IMR-90 (cell line): ENCODE data around the gene CENPF. TPM values are rescaled to one million over a fixed set of nuclear protein-coding genes. Genes with fewer than 3 reads are reported as not detected.
"Not testable (repeated sequence)": the region's sequence is repeated elsewhere in the genome, so short reads cannot be mapped to it uniquely, and the experiment has no call there.

Source experiments
- ATAC-seq: fragments of 200-7000 bp; cut with Tn5 transposase; 2 replicates; pipeline ENCODE4 v1.9.1; 2020; ENCODE audit warnings: low read depth, mild to moderate bottlenecking, moderate library complexity
- BruUV-seq: library from RNA; stranded (reverse); fragments of 400-500 nt; replicated peaks from 2 replicates; lab custom pipeline; 2021; lab: Mats Ljungman, UMichigan
- CTCF ChIA-PET: fragments of 300-600 bp; formaldehyde crosslinking; extraction: SDS; loops from one replicate; lab custom pipeline; 2021; ENCODE audit warnings: antibody characterized with exemption; lab: Yijun Ruan, JAX
- POLR2A ChIA-PET: fragments of 300-600 bp; sonication (Branson Sonifier 250); formaldehyde crosslinking; loops from one replicate; lab custom pipeline; 2022; ENCODE audit warnings: antibody characterized with exemption; ENCODE audit not compliant: unreplicated experiment; lab: Charles Lee
- DNase-seq: peaks from one replicate; pipeline ENCODE4 v3.0.0; 2013
- H2AFZ ChIP-seq: replicated peaks from 2 replicates; pipeline ENCODE3; 2013; ENCODE audit warnings: low read length, mild to moderate bottlenecking; ENCODE audit not compliant: poor library complexity
- H2AK5ac ChIP-seq: 2 replicates; pipeline ENCODE4 v1.6.1; 2013; ENCODE audit warnings: low read depth, low read length, inconsistent platforms
- H2AK9ac ChIP-seq: replicated peaks from 2 replicates; pipeline ENCODE3; 2013; ENCODE audit warnings: mild to moderate bottlenecking, low read depth, low read length, moderate library complexity; ENCODE audit not compliant: poor library complexity
- H2BK120ac ChIP-seq: 2 replicates; pipeline ENCODE4 v1.6.1; 2013; ENCODE audit warnings: low read depth, low read length, inconsistent platforms
- H2BK15ac ChIP-seq: 3 replicates; pipeline ENCODE4 v1.6.1; 2013; ENCODE audit warnings: low read depth, low read length, inconsistent platforms
- H2BK20ac ChIP-seq: 2 replicates; pipeline ENCODE4 v1.6.1; 2013; ENCODE audit warnings: low read depth, mild to moderate bottlenecking, inconsistent platforms, low read length, moderate library complexity
- H2BK5ac ChIP-seq: 2 replicates; pipeline ENCODE4 v1.6.1; 2013; ENCODE audit warnings: mild to moderate bottlenecking, low read depth, low read length, inconsistent platforms; ENCODE audit not compliant: poor library complexity, severe bottlenecking
- H3K14ac ChIP-seq: replicated peaks from 2 replicates; pipeline ENCODE4 v1.6.1; 2013; ENCODE audit warnings: low read depth, low read length, inconsistent platforms
- H3K18ac ChIP-seq: 2 replicates; pipeline ENCODE4 v1.6.1; 2013; ENCODE audit warnings: low read depth, low read length, control low read depth
- H3K23ac ChIP-seq: 2 replicates; pipeline ENCODE4 v1.6.1; 2013; ENCODE audit warnings: low read depth, low read length, inconsistent platforms
- H3K27ac ChIP-seq: 2 replicates; pipeline ENCODE4 v1.5.1; 2013; ENCODE audit warnings: mild to moderate bottlenecking, control low read depth, low read length; ENCODE audit not compliant: insufficient read depth
- H3K27me3 ChIP-seq: 2 replicates; pipeline ENCODE4 v1.6.1; 2013; ENCODE audit warnings: low read length; ENCODE audit not compliant: control insufficient read depth, insufficient read depth
- H3K36me3 ChIP-seq: 2 replicates; pipeline ENCODE4 v1.6.1; 2013; ENCODE audit warnings: low read length, mixed read lengths; ENCODE audit not compliant: control insufficient read depth, insufficient read depth
- H3K4ac ChIP-seq: 2 replicates; pipeline ENCODE4 v1.6.1; 2013; ENCODE audit warnings: low read depth, low read length, inconsistent platforms
- H3K4me1 ChIP-seq: 2 replicates; pipeline ENCODE4 v1.6.1; 2013; ENCODE audit warnings: low read length, mixed read lengths; ENCODE audit not compliant: control insufficient read depth, insufficient read depth
- H3K4me2 ChIP-seq: 2 replicates; pipeline ENCODE4 v1.6.1; 2013; ENCODE audit warnings: low read depth, mild to moderate bottlenecking, control low read depth, low read length, moderate library complexity
- H3K4me3 ChIP-seq: 2 replicates; pipeline ENCODE4 v1.5.1; 2013; ENCODE audit warnings: low read depth, mild to moderate bottlenecking, control low read depth, low read length, moderate library complexity; ENCODE audit not compliant: insufficient read depth
- H3K56ac ChIP-seq: 2 replicates; pipeline ENCODE4 v1.6.1; 2013; ENCODE audit warnings: low read length, inconsistent platforms; ENCODE audit not compliant: insufficient read depth; ENCODE audit errors: extremely low read depth
- H3K79me1 ChIP-seq, 2 experiments: 2 replicates each; pipeline ENCODE4 v1.6.1; 2013; ENCODE audit warnings: low read length in 2 of 2, inconsistent platforms in 1 of 2, low read depth in 1 of 2
- H3K9ac ChIP-seq: 2 replicates; pipeline ENCODE4 v1.6.1; 2013; ENCODE audit warnings: low read depth, low read length, control low read depth
- H3K9me1 ChIP-seq: 2 replicates; pipeline ENCODE4 v1.6.1; 2013; ENCODE audit warnings: low read length, inconsistent platforms; ENCODE audit not compliant: insufficient read depth
- H3K9me3 ChIP-seq: 2 replicates; pipeline ENCODE4 v1.6.1; 2013; ENCODE audit warnings: low read length; ENCODE audit not compliant: control insufficient read depth, insufficient read depth
- H4K20me1 ChIP-seq: 2 replicates; pipeline ENCODE4 v1.6.1; 2013; ENCODE audit warnings: low read length, inconsistent platforms; ENCODE audit not compliant: insufficient read depth
- H4K5ac ChIP-seq: 2 replicates; pipeline ENCODE4 v1.6.1; 2013; ENCODE audit warnings: mild to moderate bottlenecking, low read depth, low read length, control low read depth
- H4K8ac ChIP-seq, 2 experiments: 2 replicates each; pipeline ENCODE4 v1.6.1; 2013; ENCODE audit warnings: low read depth in 2 of 2, low read length in 2 of 2, control low read depth in 1 of 2, inconsistent platforms in 1 of 2
- H4K91ac ChIP-seq: 2 replicates; pipeline ENCODE4 v1.6.1; 2013; ENCODE audit warnings: low read depth, low read length, inconsistent platforms; ENCODE audit not compliant: insufficient read depth
- MAFK ChIP-seq: IDR thresholded peaks from 2 replicates; pipeline ENCODE4 v1.6.1; 2012; ENCODE audit warnings: low read depth, low read length, improper control_type of control experiment
- USF2 ChIP-seq: fragments of 150-350 bp; IDR thresholded peaks from 2 replicates; pipeline ENCODE4 v1.6.1; 2017; ENCODE audit warnings: mild to moderate bottlenecking, antibody characterized with exemption, low read length, low read depth
- WGBS, 2 experiments: methylation state at CpG; one replicate each; pipeline versions ENCODE4 v1.1.5 to v1.1.7; 2013; ENCODE audit warnings: missing lambda C conversion rate in 2 of 2; ENCODE audit not compliant: insufficient read length in 1 of 2; ENCODE audit errors: extremely low coverage in 2 of 2; 5-methylcytosine and 5-hydroxymethylcytosine counted together
- dilution Hi-C: fragments of 300-500 bp; cut with HindIII; formaldehyde crosslinking; loops from one replicate; pipeline ENCODE4 v1.14.3; 2018; ENCODE audit warnings: low sequenced_read_pairs; ENCODE audit not compliant: unreplicated experiment
- in situ Hi-C: fragments of 300-500 bp; cut with MboI; formaldehyde crosslinking; loops from 3 replicates; pipeline ENCODE4 v1.14.3; 2019; ENCODE audit warnings: low sequenced_read_pairs, inconsistent platforms, mixed read lengths
- intact Hi-C: fragments of 100-400 bp; cut with micrococcal nuclease; formaldehyde crosslinking; loops from 2 replicates; pipeline ENCODE4 v1.10.0; 2022
- polyA plus RNA-seq, 3 experiments: library from polyadenylated mRNA; depleted of rRNA; stranded (reverse); fragments of >200 nt; gene quantifications; 2 replicates each; pipeline ENCODE4 v1.2.3, GENCODE V29; 2012; ENCODE audit warnings: low replicate concordance in 1 of 3
- total RNA-seq: library from RNA; depleted of rRNA; stranded (reverse); fragments of >200 nt; gene quantifications from 2 replicates; pipeline ENCODE4 v1.2.3, GENCODE V29; 2012

CENPF gene
- total and polyA plus RNA-seq, 2 of the 4 experiments (the other 2 are of a cell fraction) = 20.9 to 51.8 TPM

DNA sequence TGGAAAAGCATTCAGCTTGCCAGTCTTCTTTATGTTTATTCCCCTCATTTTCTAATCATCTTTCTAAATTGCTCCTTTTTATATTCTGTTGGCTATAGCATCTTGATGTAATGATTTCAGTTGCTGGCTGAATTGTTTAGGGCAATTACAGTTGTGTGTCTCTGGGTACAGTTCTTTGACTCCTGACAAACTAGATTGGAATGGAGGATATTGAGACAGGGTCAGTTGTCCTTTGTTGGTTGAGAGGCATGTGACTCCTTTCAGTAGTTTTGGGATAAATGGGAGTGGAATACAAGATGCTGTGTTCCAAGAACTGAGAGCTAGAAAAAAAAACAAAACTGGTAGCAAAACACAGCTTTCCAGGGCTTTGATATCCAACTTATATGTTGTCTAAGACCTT lies 1.5 kb downstream of the CENPF start:
- no peak overlapping the region for H2BK120ac ChIP-seq
- no peak overlapping the region for H3K18ac ChIP-seq
- H3K4me1 ChIP-seq = peaks cover 4% of the 10 kb centered on the region
- H3K79me1 ChIP-seq = peaks cover 4 to 12% of the 10 kb centered on the region in 2 experiments; a peak in 3 of 4 replicates
- peak overlapping the region; percentile 100 for H3K4me2 ChIP-seq
- peaks cover 3% of the 10 kb centered on the region; the same call in 1 of the 2 replicates for H3K36me3 ChIP-seq
- H4K5ac ChIP-seq = no peak overlapping the region
- in situ Hi-C loops (no loop called here), intact Hi-C loops (no loop called here), dilution Hi-C loops (no loop called here)
- H2BK20ac ChIP-seq = no peak overlapping the region
- no peak overlapping the region for H2AK9ac ChIP-seq
- H3K27me3 ChIP-seq = no peaks in the 10 kb centered on the region
- no peaks in the 10 kb centered on the region for H4K20me1 ChIP-seq
- H3K9ac ChIP-seq = no peak overlapping the region; the same call in 1 of the 2 replicates
- no peak overlapping the region for H3K14ac ChIP-seq
- H3K23ac ChIP-seq = peak overlapping the region; percentile 54; the same call in 1 of the 2 replicates
- no peak overlapping the region for H3K4ac ChIP-seq
- H3K56ac ChIP-seq = peak overlapping the region; percentile 87; the same call in 1 of the 2 replicates
- no peaks in the 10 kb centered on the region for H3K9me1 ChIP-seq
- H3K27ac ChIP-seq = no peak overlapping the region; the same call in 1 of the 2 replicates
- no peak overlapping the region for H2AK5ac ChIP-seq
- no TSS peak for BruUV-seq
- TF ChIP-seq MAFK = no peak
- TF ChIP-seq USF2 = 0 out of 2 replicates have a peak, but pooled peaks have one; percentile 6
- CTCF ChIA-PET = no interaction called here
- 0 out of 4 replicates have a peak overlapping the region, but pooled peaks of 1 of the 2 experiments have one; percentile 9 for H4K8ac ChIP-seq
- H3K9me3 ChIP-seq = no peaks in the 10 kb centered on the region
- no peak overlapping the region for H2BK15ac ChIP-seq
- DNase-seq (peak; percentile 33), ATAC-seq (no peak)
- peak overlapping the region; percentile 69; the same call in 1 of the 2 replicates for H3K4me3 ChIP-seq
- H2AFZ ChIP-seq = no peak overlapping the region
- no peak overlapping the region for H2BK5ac ChIP-seq
- H4K91ac ChIP-seq = no peak overlapping the region
- POLR2A ChIA-PET = no interaction called here

GRCh38 chr1:214605484-214605883 lies 2.5 kb downstream of the CENPF start:
- H3K4me1 ChIP-seq, H3K23ac ChIP-seq, dilution Hi-C loops, H4K5ac ChIP-seq, H3K56ac ChIP-seq, H2BK5ac ChIP-seq, H3K27me3 ChIP-seq, H3K4me2 ChIP-seq, H4K91ac ChIP-seq, H4K20me1 ChIP-seq, H2BK20ac ChIP-seq, H3K9me1 ChIP-seq, BruUV-seq, H3K4me3 ChIP-seq, H4K8ac ChIP-seq, H3K27ac ChIP-seq, intact Hi-C loops, ATAC-seq, H3K9me3 ChIP-seq, H2AK5ac ChIP-seq, H2AFZ ChIP-seq, H2BK120ac ChIP-seq, H3K18ac ChIP-seq, DNase-seq, H2AK9ac ChIP-seq, H3K9ac ChIP-seq, in situ Hi-C loops, H3K36me3 ChIP-seq, H3K14ac ChIP-seq, H3K4ac ChIP-seq, H2BK15ac ChIP-seq: not testable (repeated sequence)
- CTCF ChIA-PET = interaction anchor here (0.6 kb wide), 1 partner anchor 1204 kb away, joined by 4 read pairs; no protein-coding TSS in a partner anchor
- 98% methylated on average over 14 of the region's 32 CpGs; no CpG with 5 or more reads in 1 of the 2 experiments for WGBS, 2 experiments
- peaks cover 5 to 17% of the 10 kb centered on the region in 2 experiments for H3K79me1 ChIP-seq
- POLR2A ChIA-PET = interaction anchor here (0.6 kb wide), 1 partner anchor 11 kb away, joined by 5 read pairs; no protein-coding TSS in a partner anchor
